Endothelial cell of umbilical vein (primary cell): ENCODE measurements around the gene DCLRE1A.

Experiments
- CTCF ChIP-seq, 2 donors: IDR thresholded peaks; 1 replicate in 1 of 2; 2 replicates in 1 of 2; pipeline ENCODE4 v1.5.1; 2011; ENCODE audit warnings: low read length in 2 of 2, mild to moderate bottlenecking in 2 of 2, moderate library complexity in 2 of 2, control low read depth in 1 of 2, inconsistent platforms in 1 of 2, low read depth in 1 of 2; ENCODE audit not compliant: insufficient read depth in 1 of 2; ENCODE audit errors: extremely low read depth in 1 of 2
- EZH2 ChIP-seq: IDR thresholded peaks from 2 replicates; pipeline ENCODE4 v1.6.1; 2012; ENCODE audit warnings: borderline replicate concordance, low read depth, mild to moderate bottlenecking, moderate library complexity, low read length, inconsistent platforms; ENCODE audit not compliant: severe bottlenecking
- GATA2 ChIP-seq: IDR thresholded peaks from 2 replicates; pipeline ENCODE4 v1.7.0; 2011; ENCODE audit warnings: low read depth, mild to moderate bottlenecking, moderate library complexity, mixed read lengths, low read length; ENCODE audit not compliant: insufficient read length, insufficient read depth
- JUN ChIP-seq: IDR thresholded peaks from 2 replicates; pipeline ENCODE4 v1.6.1; 2011; ENCODE audit warnings: borderline replicate concordance, low read depth; ENCODE audit not compliant: insufficient read length, insufficient read depth
- POLR2A ChIP-seq: IDR thresholded peaks from 2 replicates; pipeline ENCODE4 v1.6.1; 2012; ENCODE audit warnings: low read depth, mild to moderate bottlenecking, control low read depth, low read length
- POLR2AphosphoS5 ChIP-seq: IDR thresholded peaks from 2 replicates; pipeline ENCODE4 v1.6.1; 2012; ENCODE audit warnings: low read depth, mild to moderate bottlenecking, control low read depth, low read length, moderate library complexity; ENCODE audit not compliant: insufficient read depth
- TF ChIP-seq, protein P1 (sequence below): IDR thresholded peaks from 2 replicates; pipeline ENCODE4 v1.6.1; 2011; ENCODE audit not compliant: insufficient read depth, insufficient read length

DNA sequence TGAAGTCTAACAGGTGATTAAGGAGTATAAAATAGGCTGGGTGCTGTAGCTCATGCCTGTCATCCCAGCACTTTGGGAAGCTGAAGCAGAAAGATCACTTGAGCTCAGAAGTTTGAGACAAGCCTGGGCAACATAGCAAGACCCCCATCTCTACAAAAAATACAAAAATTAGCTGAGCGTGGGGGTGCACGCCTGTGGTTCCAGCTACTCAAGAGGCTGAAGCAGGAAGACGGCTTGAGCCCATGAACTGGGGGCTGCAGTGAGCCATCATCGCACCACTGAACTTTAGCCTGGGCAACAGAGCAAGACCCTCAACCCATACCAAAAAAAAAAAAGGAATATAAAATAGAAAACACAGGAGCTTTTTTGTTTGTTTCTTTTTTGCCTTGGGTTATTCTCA, 47.4 kb downstream of the DCLRE1A start:
- TF ChIP-seq, protein P1, sequence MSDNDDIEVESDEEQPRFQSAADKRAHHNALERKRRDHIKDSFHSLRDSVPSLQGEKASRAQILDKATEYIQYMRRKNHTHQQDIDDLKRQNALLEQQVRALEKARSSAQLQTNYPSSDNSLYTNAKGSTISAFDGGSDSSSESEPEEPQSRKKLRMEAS, result no peak
- TF ChIP-seq POLR2A, result no peak
- no peak for TF ChIP-seq CTCF (IDR thresholded peaks at IDR 0.05; ENCODE audit: extremely low read depth in 1 of 2, insufficient read depth in 1 of 2, low read depth in 1 of 2, low read length in 2 of 2)
- no peak for TF ChIP-seq EZH2
- TF ChIP-seq JUN, result no peak
- no peak for TF ChIP-seq GATA2
- no peak for TF ChIP-seq POLR2AphosphoS5
